ENCODE data around the gene CLCN5.

CLCN5 gene

GRCh38 chrX:49922291-49923241 lies at the start of gene CLCN5:
Gene CLCN5, plus strand, starts transcription at chrX:49922596. Its CDS starts 2,703 bp downstream, at chrX:49925299.
- TF ChIP-seq CTCF (IDR thresholded peaks at IDR 0.05; ENCODE audit: insufficient read depth, missing control alignments), result no peak
- DNase-seq (ENCODE audit: insufficient read length, low spot score) (peak; percentile 36), FAIRE-seq (no peak)

GRCh38 chrX:49876750-49877149 lies 45.6 kb upstream of the CLCN5 start:
- peak; percentile 15 for DNase-seq (ENCODE audit: insufficient read length, low spot score)
- FAIRE-seq, result no peak
- peak; percentile 37 for TF ChIP-seq CTCF (IDR thresholded peaks at IDR 0.05; ENCODE audit: insufficient read depth, missing control alignments)

- FAIRE-seq (no peak), DNase-seq (ENCODE audit: insufficient read length, low spot score) (no peak)
- TF ChIP-seq CTCF (IDR thresholded peaks at IDR 0.05; ENCODE audit: insufficient read depth, missing control alignments), result no peak
These were observed 44.8 kb upstream of the CLCN5 start for GRCh38 chrX:49877397-49878101.

GRCh38 chrX:49878128-49878833 lies 44.1 kb upstream of the CLCN5 start:
- FAIRE-seq, result no peak
- TF ChIP-seq CTCF (IDR thresholded peaks at IDR 0.05; ENCODE audit: insufficient read depth, missing control alignments), result no peak
- DNase-seq (ENCODE audit: insufficient read length, low spot score), result no peak

- FAIRE-seq, result no peak
- TF ChIP-seq CTCF (IDR thresholded peaks at IDR 0.05; ENCODE audit: insufficient read depth, missing control alignments), result peak; percentile 16
- peak; percentile 27 for DNase-seq (ENCODE audit: insufficient read length, low spot score)
These were observed 43.4 kb upstream of the CLCN5 start, which contains the start of gene USP27X for GRCh38 chrX:49878834-49879655. Gene USP27X, plus strand, starts transcription at chrX:49879484. Its CDS starts 824 bp downstream, at chrX:49880308.

- no peak for DNase-seq (ENCODE audit: insufficient read length, low spot score)
- FAIRE-seq, result no peak
- no peak for TF ChIP-seq CTCF (IDR thresholded peaks at IDR 0.05; ENCODE audit: insufficient read depth, missing control alignments)
These were observed 42.6 kb upstream of the CLCN5 start for GRCh38 chrX:49879656-49880277.

All from D721Med (cell line).